HG02870 (cell line): ENCODE measurements around the gene AMACR.
"Not testable (repeated sequence)": the region's sequence is repeated elsewhere in the genome, so short reads cannot be mapped to it uniquely, and the experiment has no call there.

Experiments
- ATAC-seq: cut with Tn5 transposase; IDR thresholded peaks from one replicate; pipeline ENCODE4 v1.9.1; 2021; ENCODE audit warnings: mild to moderate bottlenecking, moderate library complexity; ENCODE audit not compliant: unreplicated experiment

The AMACR gene

DNA sequence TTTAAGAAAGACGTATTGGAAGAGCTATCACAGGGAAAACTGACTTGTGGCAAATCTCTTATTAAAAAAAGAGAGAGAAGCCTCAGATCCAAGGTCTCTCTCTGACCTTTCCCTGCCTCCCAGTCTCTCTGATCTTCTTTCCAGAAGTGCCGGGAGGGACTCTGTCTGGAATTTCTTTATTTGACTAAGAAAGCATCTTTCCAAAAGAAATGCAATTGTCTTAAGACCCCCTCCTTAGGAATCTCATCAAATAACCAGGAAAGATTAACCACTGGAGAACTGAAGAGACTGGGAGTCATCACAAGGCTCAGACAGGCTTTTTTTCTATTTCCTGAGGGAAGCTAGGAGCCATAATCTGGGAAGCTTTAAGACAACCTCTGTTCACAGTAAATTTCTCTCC lies 30.5 kb upstream of the AMACR start:
- no peak for ATAC-seq

GRCh38 chr5:34037726-34038125 lies 29.9 kb upstream of the AMACR start:
- ATAC-seq, result no peak

DNA sequence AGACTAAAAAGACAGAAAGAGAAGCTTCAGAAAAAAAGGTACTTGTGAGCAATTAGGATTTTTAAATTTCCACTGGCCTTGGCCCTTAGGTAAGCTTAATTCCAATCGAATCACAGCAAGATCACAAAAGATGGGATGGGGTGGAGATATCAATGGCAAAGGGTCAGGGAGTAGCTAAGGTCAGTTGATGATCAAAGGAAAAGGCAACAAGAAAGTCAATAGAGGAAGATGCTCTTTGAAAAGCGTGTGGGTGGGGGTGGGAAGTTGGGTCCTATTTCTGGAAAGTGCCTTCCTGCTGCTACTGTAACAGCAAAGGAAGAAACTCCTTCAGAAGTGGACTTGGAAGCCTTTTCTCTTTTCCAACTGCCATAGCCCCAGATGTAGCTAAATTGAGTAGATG lies 27.9 kb upstream of the AMACR start:
- ATAC-seq, result no peak

DNA sequence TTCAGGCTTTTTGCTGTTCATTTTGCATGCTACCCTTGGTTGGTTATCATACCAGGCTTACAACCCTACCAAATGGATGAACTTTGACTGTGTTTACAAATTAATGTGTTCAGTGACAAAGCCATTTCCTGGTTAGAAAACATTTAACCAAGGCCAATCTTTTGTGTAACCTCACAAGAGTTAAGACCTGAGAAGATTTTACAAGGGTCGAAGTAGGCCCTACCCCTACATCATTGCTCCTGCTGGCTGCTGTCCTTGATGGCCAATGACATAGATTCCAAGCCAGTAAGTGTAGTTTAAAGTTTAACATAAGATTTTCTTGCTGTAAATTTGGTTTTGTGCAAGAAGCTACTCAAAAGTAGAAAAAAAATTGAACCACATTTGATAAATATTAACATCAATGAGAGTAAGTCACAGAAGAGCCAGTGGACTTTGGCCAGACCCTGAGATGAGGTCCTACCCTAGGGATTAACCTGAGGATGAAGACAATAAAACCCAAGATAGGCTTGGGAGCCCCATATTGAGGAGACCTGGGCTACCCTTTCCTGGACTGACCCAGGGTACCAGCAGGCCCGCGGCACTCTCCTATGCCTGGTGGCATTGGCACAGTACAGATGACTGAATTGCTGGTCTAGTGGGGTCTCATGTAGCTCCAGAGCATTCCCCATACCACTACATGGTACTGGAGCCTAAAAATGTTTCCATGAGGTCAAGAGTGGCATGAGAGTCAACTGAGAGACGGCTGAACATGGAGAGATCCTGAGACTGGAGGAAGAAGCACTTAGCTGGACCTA lies 26.9 kb upstream of the AMACR start:
- ATAC-seq, result no peak

GRCh38 chr5:34031966-34032365 lies 24.1 kb upstream of the AMACR start:
- ATAC-seq, result no peak

DNA sequence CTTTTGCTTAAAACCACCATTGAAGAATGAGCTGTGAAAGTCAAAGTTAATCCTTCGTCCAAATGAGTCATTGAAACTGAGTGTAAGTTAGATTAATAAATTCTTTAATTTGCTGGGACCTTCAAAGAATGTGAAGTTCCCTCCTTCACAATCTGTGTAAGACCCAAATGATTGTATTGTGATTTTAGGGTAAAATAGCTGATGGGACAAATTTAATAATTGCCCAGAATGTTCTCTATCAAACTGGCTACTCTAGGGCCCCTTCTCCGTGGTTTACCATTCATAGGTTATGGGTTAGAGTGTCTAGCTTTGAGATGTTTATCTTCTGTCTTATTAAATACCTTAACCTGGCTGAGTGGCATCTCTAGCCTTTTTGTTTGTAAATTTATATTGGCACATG lies 23.3 kb upstream of the AMACR start:
- ATAC-seq, result no peak

GRCh38 chr5:34030585-34030984 lies 22.7 kb upstream of the AMACR start:
- not testable (repeated sequence) for ATAC-seq

GRCh38 chr5:34030048-34030447 lies 22.2 kb upstream of the AMACR start:
- no peak for ATAC-seq

GRCh38 chr5:34028349-34028748 lies 20.5 kb upstream of the AMACR start:
- ATAC-seq, result no peak

DNA sequence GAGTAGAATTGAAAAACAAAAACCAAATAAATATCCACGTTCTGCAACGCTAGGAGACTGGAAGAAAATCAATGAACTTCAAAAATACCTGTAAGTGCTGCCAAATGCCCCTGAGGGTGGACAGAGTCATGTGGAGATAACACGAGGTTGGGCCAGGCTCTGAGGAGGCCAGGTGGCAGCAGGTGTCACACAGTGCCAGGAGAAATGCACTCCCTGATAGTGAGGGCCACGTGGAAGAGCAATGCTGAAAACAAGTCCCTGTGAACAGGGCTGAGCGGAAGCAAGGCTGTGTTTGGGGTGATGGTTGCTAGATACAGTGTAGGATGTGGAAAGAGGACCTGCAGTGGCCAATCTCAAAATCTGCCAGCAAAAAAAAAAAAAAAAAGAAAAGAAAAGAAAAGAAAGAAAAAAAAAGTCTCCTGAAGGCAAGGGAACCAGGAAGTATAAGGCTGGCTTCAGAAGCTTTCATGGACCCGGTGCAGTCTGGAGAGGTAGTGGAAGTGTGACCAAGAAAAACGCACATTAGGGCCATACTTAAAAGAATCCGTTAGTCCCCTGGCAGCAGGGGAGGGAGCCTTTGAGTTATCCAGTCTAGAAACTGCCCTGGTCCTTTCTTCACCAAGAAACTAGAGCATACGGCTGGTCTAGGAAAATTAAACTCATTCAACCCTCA lies 18.4 kb upstream of the AMACR start:
- no peak for ATAC-seq

- ATAC-seq, result peak; percentile 97
These were observed 14.4 kb upstream of the AMACR start for GRCh38 chr5:34022121-34022705.

DNA sequence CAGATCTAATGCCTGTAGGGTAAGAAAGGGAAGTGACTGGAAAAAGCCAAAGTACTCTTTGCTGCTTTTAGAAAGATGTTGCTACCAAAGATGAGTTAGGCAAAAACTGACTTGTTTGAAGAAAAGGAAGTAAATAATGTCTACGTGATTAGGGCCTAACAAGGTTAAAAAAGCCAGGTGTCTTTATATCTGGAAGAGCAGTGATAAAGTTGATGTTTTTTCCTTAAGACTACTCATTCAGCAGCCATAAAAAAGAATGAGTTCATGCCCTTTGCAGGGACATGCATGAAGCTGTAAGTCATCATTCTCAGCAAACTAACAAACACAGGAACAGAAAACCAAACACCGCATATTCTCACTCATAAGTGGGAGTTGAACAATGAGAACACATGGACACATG lies 13.5 kb upstream of the AMACR start:
- ATAC-seq, result no peak

DNA sequence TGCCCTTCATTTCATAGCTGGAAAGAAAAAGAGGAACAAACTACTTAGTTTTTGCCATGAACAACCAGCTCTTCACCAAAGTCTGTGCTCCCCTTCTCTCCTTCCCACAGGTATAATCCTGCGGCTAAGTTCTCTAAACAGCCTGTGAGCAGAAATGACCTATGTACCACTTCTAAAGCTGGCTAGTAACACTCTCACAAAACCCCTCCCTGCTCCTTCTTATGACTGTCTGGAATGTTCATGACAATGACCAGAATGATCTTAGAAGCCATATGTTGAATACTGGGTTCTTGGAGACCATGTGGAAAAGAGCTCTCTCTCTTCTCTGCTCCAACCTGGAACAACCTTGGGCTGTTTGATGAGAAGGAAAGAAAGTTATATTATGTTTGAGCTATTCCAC lies 12.9 kb upstream of the AMACR start:
- no peak for ATAC-seq

DNA sequence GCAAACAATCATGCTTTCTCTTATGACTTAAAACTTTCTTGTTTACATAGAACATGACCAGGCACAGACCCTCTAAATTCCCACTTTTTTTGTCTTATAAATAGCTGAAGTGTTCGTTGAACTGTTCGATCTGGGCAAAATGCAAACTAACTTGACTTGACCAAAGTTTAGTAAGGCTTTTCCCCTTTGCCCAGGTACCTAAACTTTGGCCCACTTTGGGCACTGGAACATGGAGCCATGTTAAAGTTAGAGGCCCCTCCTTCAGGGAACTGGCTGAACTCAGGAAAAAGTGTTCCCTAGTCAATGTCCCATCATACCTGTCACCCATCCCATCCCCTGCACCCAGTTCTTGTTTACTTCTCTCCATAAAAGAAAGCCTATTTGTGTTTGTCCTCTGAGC lies 9.4 kb upstream of the AMACR start:
- ATAC-seq, result no peak

- ATAC-seq, result no peak
These were observed 8.9 kb upstream of the AMACR start for GRCh38 chr5:34016750-34017149.

DNA sequence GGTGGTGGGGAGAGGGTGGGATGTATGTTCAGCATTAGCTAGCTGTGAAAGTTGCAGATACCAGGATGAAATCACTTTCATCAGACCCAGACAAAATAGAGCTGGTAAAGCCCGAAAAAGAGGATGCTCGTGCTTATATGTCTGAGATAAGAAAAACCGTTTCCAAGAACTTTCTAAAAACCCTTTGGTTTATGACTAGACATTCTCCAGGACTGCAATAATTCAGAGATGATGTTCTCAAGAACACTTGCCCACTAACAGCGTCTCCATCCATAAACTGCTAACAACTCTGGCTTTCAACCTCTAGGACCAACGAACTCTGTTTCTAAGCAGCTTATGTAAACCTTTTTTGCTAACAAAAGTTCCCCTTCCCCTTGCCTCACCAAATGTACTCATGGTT lies 8.4 kb upstream of the AMACR start:
- no peak for ATAC-seq

- no peak for ATAC-seq
These were observed 7.4 kb upstream of the AMACR start for GRCh38 chr5:34015120-34015822.

DNA sequence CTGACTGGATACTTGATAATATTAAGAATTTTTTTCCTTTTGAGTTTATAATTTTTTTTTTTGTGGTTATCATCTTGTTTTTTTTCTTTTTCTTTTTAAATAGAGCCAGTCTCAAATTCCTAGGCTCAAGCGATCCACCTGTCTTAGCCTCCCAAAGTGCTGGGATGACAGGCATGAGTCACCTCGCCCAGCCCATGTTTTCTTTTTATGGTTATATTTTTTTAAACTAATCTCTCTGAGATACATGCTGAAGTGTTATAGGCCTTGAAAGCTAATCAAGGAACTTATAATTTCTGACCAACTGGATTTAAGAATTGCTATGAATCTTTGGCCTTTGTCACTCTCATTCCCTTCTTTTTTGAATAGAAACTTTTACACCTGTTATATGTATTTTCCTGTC lies 6.8 kb upstream of the AMACR start:
- ATAC-seq, result no peak

- ATAC-seq, result no peak
These were observed 5.7 kb upstream of the AMACR start for GRCh38 chr5:34013547-34013946.

GRCh38 chr5:34012791-34013190 lies 4.9 kb upstream of the AMACR start:
- no peak for ATAC-seq

DNA sequence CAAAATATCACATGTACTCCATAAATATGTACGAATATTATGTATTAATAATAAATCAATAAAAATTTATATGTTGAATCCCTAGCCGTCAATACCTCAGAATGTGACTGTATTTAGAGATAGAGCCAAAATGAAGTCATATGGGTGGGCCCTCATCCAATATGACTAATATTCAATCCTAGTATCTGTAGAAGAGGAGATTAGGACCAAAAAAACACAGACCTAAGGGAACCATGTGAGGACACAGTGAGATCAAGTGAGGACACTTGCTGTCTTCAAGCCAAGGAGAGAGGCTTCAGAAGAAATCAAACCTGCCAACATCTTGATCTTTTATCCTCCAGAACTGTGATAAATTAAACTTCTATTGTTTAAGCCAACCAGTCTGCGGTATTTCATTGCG lies 3.7 kb upstream of the AMACR start:
- no peak for ATAC-seq

DNA sequence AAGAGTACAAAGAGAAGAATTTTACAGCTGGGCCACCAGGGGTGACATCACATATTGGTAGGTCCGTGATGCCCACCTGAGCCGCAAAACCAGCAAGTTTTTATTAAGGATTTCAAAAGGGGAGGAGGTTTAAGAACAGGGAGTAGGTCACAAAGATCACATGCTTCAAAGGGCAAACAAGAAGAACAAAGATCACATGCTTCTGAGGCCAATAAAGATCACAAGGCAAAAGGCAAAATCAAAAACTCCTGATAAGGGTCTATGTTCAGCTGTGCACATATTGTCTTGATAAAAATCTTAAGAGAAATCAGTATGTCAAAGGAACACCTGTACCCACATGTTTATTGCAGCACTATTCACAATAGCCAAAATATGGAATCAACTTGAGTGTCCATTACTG lies 2.3 kb upstream of the AMACR start:
- not testable (repeated sequence) for ATAC-seq
